GM12892 (cell line): ENCODE results near the gene ABCB8.

Experiments used
- DNase-seq: peaks from one replicate; pipeline ENCODE4 v3.0.0; 2011; ENCODE audit not compliant: insufficient read length
- FAIRE-seq: peaks from 2 replicates; lab custom pipeline; 2011; peaks lifted over from hg19 to GRCh38; lab: Jason Lieb, UNC
- POLR2A ChIP-seq: IDR thresholded peaks from 2 replicates; pipeline ENCODE4 v1.6.1; 2011; ENCODE audit warnings: low read depth, low read length, control low read depth
- POLR2AphosphoS5 ChIP-seq: IDR thresholded peaks from 2 replicates; pipeline ENCODE4 v1.6.1; 2011; ENCODE audit warnings: low read depth, low read length, control low read depth
- TAF1 ChIP-seq: IDR thresholded peaks from 2 replicates; pipeline ENCODE4 v1.6.1; 2011; ENCODE audit warnings: low read depth, mild to moderate bottlenecking, control low read depth, low read length, borderline replicate concordance

ABCB8 gene

GRCh38 chr7:151091431-151091830, 63.2 kb downstream of the ABCB8 start:
- no peak for DNase-seq
- no peak for FAIRE-seq
- TF ChIP-seq TAF1: no peak
- TF ChIP-seq POLR2AphosphoS5: no peak
- TF ChIP-seq POLR2A: no peak

- no peak for FAIRE-seq
- TF ChIP-seq POLR2AphosphoS5 (no peak), POLR2A (no peak), TAF1 (no peak)
- DNase-seq: no peak
These were observed 63.7 kb downstream of the ABCB8 start for GRCh38 chr7:151091988-151092387.

- FAIRE-seq: no peak
These were observed 65.5 kb downstream of the ABCB8 start for GRCh38 chr7:151093748-151094147.

GRCh38 chr7:151094675-151095074, 66.4 kb downstream of the ABCB8 start:
- TF ChIP-seq TAF1: no peak
- no peak for TF ChIP-seq POLR2AphosphoS5
- no peak for TF ChIP-seq POLR2A
- FAIRE-seq (no peak), DNase-seq (no peak)

More at GRCh38 chr7:151093748-151094147, 65.5 kb downstream of the ABCB8 start:
- no peak for TF ChIP-seq POLR2A
- TF ChIP-seq POLR2AphosphoS5: no peak
- TF ChIP-seq TAF1: no peak
- no peak for DNase-seq

GRCh38 chr7:151095123-151095797, 67.0 kb downstream of the ABCB8 start:
- TF ChIP-seq POLR2A (no peak), POLR2AphosphoS5 (no peak), TAF1 (no peak)
- DNase-seq (no peak), FAIRE-seq (no peak)

GRCh38 chr7:151095828-151096475, 67.7 kb downstream of the ABCB8 start:
- FAIRE-seq (no peak), DNase-seq (no peak)

More at GRCh38 chr7:151095828-151096475, 67.7 kb downstream of the ABCB8 start:
- TF ChIP-seq POLR2AphosphoS5 (no peak), TAF1 (no peak), POLR2A (no peak)
